NCI-H526 treated with DMSO at 0.1 percent for 48 hours (cell line): Measurements from ENCODE around the gene AGBL5.
A peak's percentile ranks its signal among the peaks of the same experiment; 100 is the strongest.

Source experiments
- DNase-seq: peaks from one replicate; lab custom pipeline; 2025; lab: John Stamatoyannopoulos, UW

The AGBL5 gene

GRCh38 chr2:27023740-27024139 lies 27.7 kb upstream of the AGBL5 start:
- no peak for DNase-seq

- DNase-seq = no peak
Observed at GRCh38 chr2:27024188-27024587, 27.3 kb upstream of the AGBL5 start.

GRCh38 chr2:27024812-27025211 lies 26.7 kb upstream of the AGBL5 start:
- DNase-seq = no peak

GRCh38 chr2:27025281-27025800 lies 26.1 kb upstream of the AGBL5 start:
- no peak for DNase-seq

GRCh38 chr2:27025861-27026851 lies 25.3 kb upstream of the AGBL5 start:
- no peak for DNase-seq

GRCh38 chr2:27027211-27027651 lies 24.2 kb upstream of the AGBL5 start:
- no peak for DNase-seq

GRCh38 chr2:27029051-27029450 lies 22.4 kb upstream of the AGBL5 start:
- no peak for DNase-seq

- peak; percentile 63 for DNase-seq
Observed at GRCh38 chr2:27032495-27033252, 18.8 kb upstream of the AGBL5 start, which contains the start of gene TMEM214. TMEM214 (plus strand) TSS chr2:27032965; CDS start chr2:27033016, 51 bp downstream.

- DNase-seq = no peak
Observed at GRCh38 chr2:27033253-27033852, 18.1 kb upstream of the AGBL5 start.

- no peak for DNase-seq
Observed at GRCh38 chr2:27038012-27038411, 13.5 kb upstream of the AGBL5 start.

- DNase-seq = no peak
Observed at GRCh38 chr2:27038631-27039339, 12.7 kb upstream of the AGBL5 start.

GRCh38 chr2:27039426-27039825 lies 12.0 kb upstream of the AGBL5 start:
- DNase-seq = no peak

- DNase-seq = no peak
Observed at GRCh38 chr2:27039871-27040270, 11.6 kb upstream of the AGBL5 start.

GRCh38 chr2:27040282-27040681 lies 11.2 kb upstream of the AGBL5 start:
- no peak for DNase-seq

- no peak for DNase-seq
Observed at GRCh38 chr2:27041752-27042151, 9.7 kb upstream of the AGBL5 start.

- DNase-seq = no peak
Observed at GRCh38 chr2:27042159-27042661, 9.3 kb upstream of the AGBL5 start.

GRCh38 chr2:27042985-27043634 lies 8.4 kb upstream of the AGBL5 start:
- DNase-seq = no peak

GRCh38 chr2:27049422-27050280 lies 1.8 kb upstream of the AGBL5 start:
- no peak for DNase-seq

GRCh38 chr2:27050281-27050995 lies 1.0 kb upstream of the AGBL5 start:
- DNase-seq = peak; percentile 99
